Neural cell (in vitro differentiated cells): ENCODE measurements around the gene RBKS. TPM values are rescaled to one million over a fixed set of nuclear protein-coding genes. Genes with fewer than 3 reads are reported as not detected.

Experiments used
- H2AFZ ChIP-seq: fragments of 200-600, 300-800 bp; sonication (generic), shearing (Covaris generic); 2 replicates; pipeline ENCODE4 v1.6.0; 2014; ENCODE audit warnings: low read depth, mild to moderate bottlenecking, antibody characterized with exemption, low read length, moderate library complexity
- H3F3A ChIP-seq: fragments of 200-600 bp; shearing (Covaris generic); 2 replicates; pipeline ENCODE4 v1.6.1; 2016; ENCODE audit warnings: mild to moderate bottlenecking, moderate library complexity, mixed read lengths, antibody characterized with exemption, low read length; ENCODE audit not compliant: insufficient read depth, poor library complexity, severe bottlenecking
- H3K27ac ChIP-seq: fragments of 200-600, 300-800 bp; sonication (generic), shearing (Covaris generic); 2 replicates; pipeline ENCODE4 v1.5.1; 2014; ENCODE audit warnings: mild to moderate bottlenecking, low read length, moderate library complexity
- H3K27me3 ChIP-seq: fragments of 300-800, 200-600 bp; sonication (generic), shearing (Covaris generic); 2 replicates; pipeline ENCODE4 v1.6.0; 2014; ENCODE audit warnings: mild to moderate bottlenecking, low read depth, low read length, moderate library complexity; ENCODE audit not compliant: insufficient read depth
- H3K36me3 ChIP-seq: fragments of 300-800, 200-600 bp; sonication (generic), shearing (Covaris generic); 2 replicates; pipeline ENCODE4 v1.5.1; 2014; ENCODE audit warnings: mild to moderate bottlenecking, antibody characterized with exemption, low read length, moderate library complexity; ENCODE audit not compliant: insufficient read depth
- H3K4me2 ChIP-seq: fragments of 300-800, 200-600 bp; sonication (generic), shearing (Covaris generic); 2 replicates; pipeline ENCODE4 v1.6.0; 2014; ENCODE audit warnings: mild to moderate bottlenecking, low read length
- H3K4me3 ChIP-seq: fragments of 300-800, 200-600 bp; sonication (generic), shearing (Covaris generic); 2 replicates; pipeline ENCODE4 v1.5.1; 2014; ENCODE audit warnings: mild to moderate bottlenecking, low read length, moderate library complexity
- H3K79me2 ChIP-seq: fragments of 200-600 bp; shearing (Covaris generic); replicated peaks from 2 replicates; pipeline ENCODE4 v1.6.0; 2014; ENCODE audit warnings: mild to moderate bottlenecking, low read length, moderate library complexity; ENCODE audit not compliant: insufficient read depth
- H3K9ac ChIP-seq: fragments of 300-800, 200-600 bp; sonication (generic), shearing (Covaris generic); 2 replicates; pipeline ENCODE4 v1.6.1; 2016; ENCODE audit warnings: mild to moderate bottlenecking, low read length, mixed read lengths
- H3K9me2 ChIP-seq: fragments of 200-600 bp; shearing (Covaris generic); 2 replicates; pipeline ENCODE4 v1.6.1; 2016; ENCODE audit warnings: mild to moderate bottlenecking, low read length, mixed read lengths; ENCODE audit not compliant: insufficient read depth
- H3K9me3 ChIP-seq: fragments of 200-600, 300-800 bp; sonication (generic), shearing (Covaris generic); 2 replicates; pipeline ENCODE4 v1.6.1; 2016; ENCODE audit warnings: mild to moderate bottlenecking, mixed run types, low read length, moderate library complexity, mixed read lengths
- H4K20me1 ChIP-seq: fragments of 200-600 bp; shearing (Covaris generic); 2 replicates; pipeline ENCODE4 v1.6.1; 2016; ENCODE audit warnings: mild to moderate bottlenecking, mixed run types; ENCODE audit not compliant: insufficient read depth
- CTCF ChIP-seq: fragments of 450-650 bp; IDR thresholded peaks from 2 replicates; pipeline ENCODE4 v1.5.1; 2014; ENCODE audit warnings: antibody characterized with exemption, mild to moderate bottlenecking, moderate library complexity; ENCODE audit not compliant: poor library complexity, severe bottlenecking
- EP300 ChIP-seq: fragments of 450-650 bp; conservative IDR thresholded peaks from 2 replicates; pipeline ENCODE4 v1.6.1; 2014; ENCODE audit warnings: antibody characterized with exemption, mild to moderate bottlenecking, moderate library complexity; ENCODE audit not compliant: poor library complexity, severe bottlenecking
- EZH2 ChIP-seq: fragments of 200-600, 300-800 bp; shearing (Covaris generic), sonication (generic); IDR thresholded peaks from 2 replicates; pipeline ENCODE4 v1.6.1; 2014; ENCODE audit warnings: antibody characterized with exemption, low read length, borderline replicate concordance, mild to moderate bottlenecking; ENCODE audit not compliant: insufficient read depth, poor library complexity, severe bottlenecking
- MXI1 ChIP-seq: fragments of 450-650 bp; conservative IDR thresholded peaks from 2 replicates; pipeline ENCODE4 v1.6.1; 2014; ENCODE audit warnings: antibody characterized with exemption, mild to moderate bottlenecking; ENCODE audit not compliant: poor library complexity, severe bottlenecking
- POLR2AphosphoS5 ChIP-seq: IDR thresholded peaks from 2 replicates; pipeline ENCODE4 v1.6.1; 2012
- RAD21 ChIP-seq: fragments of 450-650 bp; conservative IDR thresholded peaks from 2 replicates; pipeline ENCODE4 v1.6.1; 2014; ENCODE audit warnings: antibody characterized with exemption, mild to moderate bottlenecking, moderate library complexity
- REST ChIP-seq: IDR thresholded peaks from 2 replicates; pipeline ENCODE4 v1.6.1; 2012; ENCODE audit warnings: borderline replicate concordance
- SMC3 ChIP-seq: fragments of 450-650 bp; conservative IDR thresholded peaks from 2 replicates; pipeline ENCODE4 v1.6.1; 2014; ENCODE audit warnings: antibody characterized with exemption, mild to moderate bottlenecking, moderate library complexity; ENCODE audit not compliant: poor library complexity
- TAF1 ChIP-seq: IDR thresholded peaks from 2 replicates; pipeline ENCODE4 v1.6.1; 2012; ENCODE audit warnings: low read depth
- polyA plus RNA-seq: library from polyadenylated mRNA; depleted of rRNA; stranded (reverse); fragments of >200 nt; gene quantifications from 2 replicates; pipeline ENCODE4 v1.2.3, GENCODE V29; 2014

The RBKS gene
- polyA plus RNA-seq, 1 donor from 2014 or later = 5.4 TPM

GRCh38 chr2:27734305-27734704 is 155.9 kb downstream of the RBKS start:
- Histone ChIP-seq H3K27me3 (peaks cover 7% of the 10 kb centered on the region), H3K9me2 (no peaks in the 10 kb centered on the region), H3K9ac (no peak overlapping the region), H3K9me3 (no peaks in the 10 kb centered on the region), H2AFZ (no peak overlapping the region), H3K79me2 (no peaks in the 10 kb centered on the region), H3K4me2 (no peak overlapping the region), H3K4me3 (no peak overlapping the region), H3K27ac (no peak overlapping the region), H3K36me3 (no peaks in the 10 kb centered on the region), H4K20me1 (no peaks in the 10 kb centered on the region), H3F3A (no peaks in the 10 kb centered on the region)
- TF ChIP-seq MXI1 (no peak), EP300 (no peak), EZH2 (no peak), SMC3 (no peak), TAF1 (no peak), RAD21 (no peak), POLR2AphosphoS5 (no peak), REST (no peak), CTCF (no peak)

Other genes with a start within 250 kb of the RBKS start
- gene SUPT7L, start 226.8 kb downstream of the RBKS start, polyA plus RNA-seq = 90.4 and 95.8 TPM in 2 replicates
- gene SLC4A1AP, start 226.5 kb downstream of the RBKS start, polyA plus RNA-seq = 37.8 and 47.9 TPM in 2 replicates
- 308 and 406 TPM in 2 replicates for gene MRPL33, start 118.7 kb downstream of the RBKS start, polyA plus RNA-seq
- 15.3 and 15.7 TPM in 2 replicates for gene BABAM2, start 342 bp upstream of the RBKS start, polyA plus RNA-seq